Measurements from ENCODE around the gene NHS.

NHS gene

GRCh38 chrX:17390419-17390850 lies 15.4 kb downstream of the NHS start:
- no peak overlapping the region for H3K4me3 ChIP-seq (ENCODE audit: low read length)
- H4K5ac ChIP-seq (ENCODE audit: low read length): no peak overlapping the region
- H3K9ac ChIP-seq (ENCODE audit: low read length): no peak overlapping the region
- H3K23ac ChIP-seq (ENCODE audit: low read length): no peak overlapping the region
- H3K79me2 ChIP-seq (ENCODE audit: control insufficient read depth, insufficient read depth, low read length): no peaks in the 10 kb centered on the region
- H4K8ac ChIP-seq (ENCODE audit: low read depth, low read length): no peak overlapping the region
- no peaks in the 10 kb centered on the region for H3K4me1 ChIP-seq (ENCODE audit: control insufficient read depth, low read depth, low read length)
- H2BK120ac ChIP-seq (ENCODE audit: low read depth, low read length): no peak overlapping the region
- no peak overlapping the region for H3K27ac ChIP-seq (ENCODE audit: low read depth, low read length)
- no peak overlapping the region for H3K18ac ChIP-seq (ENCODE audit: low read length)
- no peaks in the 10 kb centered on the region for H3K36me3 ChIP-seq (ENCODE audit: control insufficient read depth, insufficient read depth, low read length)
- no peak overlapping the region for H2BK5ac ChIP-seq (ENCODE audit: low read length)
- no peak overlapping the region for H3K4ac ChIP-seq (ENCODE audit: low read depth, low read length)
- no peak overlapping the region for H3K56ac ChIP-seq (ENCODE audit: low read length)
- H2BK15ac ChIP-seq (replicated peaks; ENCODE audit: low read depth): no peak overlapping the region
- H2AK5ac ChIP-seq (ENCODE audit: low read length): no peak overlapping the region
- WGBS (ENCODE audit: extremely low coverage, insufficient coverage, low lambda C conversion rate): no CpG with 5 or more reads among the region's 5 CpGs
- no peaks in the 10 kb centered on the region for H3K27me3 ChIP-seq (ENCODE audit: insufficient read depth, low read length, poor library complexity)
- H3K79me1 ChIP-seq (ENCODE audit: low read length): no peaks in the 10 kb centered on the region
- no peak overlapping the region for H3K4me2 ChIP-seq (ENCODE audit: low read length)
- no peak for DNase-seq

- Histone ChIP-seq H3K4me1 (ENCODE audit: control insufficient read depth, low read depth, low read length) (no peaks in the 10 kb centered on the region), H2BK120ac (ENCODE audit: low read depth, low read length) (no peak overlapping the region), H4K8ac (ENCODE audit: low read depth, low read length) (no peak overlapping the region), H3K79me2 (ENCODE audit: control insufficient read depth, insufficient read depth, low read length) (no peaks in the 10 kb centered on the region), H2AK5ac (ENCODE audit: low read length) (no peak overlapping the region), H3K27ac (ENCODE audit: low read depth, low read length) (no peak overlapping the region), H3K4ac (ENCODE audit: low read depth, low read length) (no peak overlapping the region), H3K56ac (ENCODE audit: low read length) (no peak overlapping the region), H3K36me3 (ENCODE audit: control insufficient read depth, insufficient read depth, low read length) (no peaks in the 10 kb centered on the region), H4K5ac (ENCODE audit: low read length) (no peak overlapping the region), H2BK15ac (replicated peaks; ENCODE audit: low read depth) (no peak overlapping the region), H3K27me3 (ENCODE audit: insufficient read depth, low read length, poor library complexity) (no peaks in the 10 kb centered on the region), H3K79me1 (ENCODE audit: low read length) (no peaks in the 10 kb centered on the region), H3K23ac (ENCODE audit: low read length) (no peak overlapping the region), H3K18ac (ENCODE audit: low read length) (no peak overlapping the region), H2BK5ac (ENCODE audit: low read length) (no peak overlapping the region), H3K9ac (ENCODE audit: low read length) (no peak overlapping the region), H3K4me2 (ENCODE audit: low read length) (no peak overlapping the region), H3K4me3 (ENCODE audit: low read length) (no peak overlapping the region)
- no peak for DNase-seq
- no CpG with 5 or more reads among the region's 1 CpG for WGBS (ENCODE audit: extremely low coverage, insufficient coverage, low lambda C conversion rate)
Observed at GRCh38 chrX:17395154-17395553, 20.2 kb downstream of the NHS start.

- H3K36me3 ChIP-seq (ENCODE audit: control insufficient read depth, insufficient read depth, low read length): no peaks in the 10 kb centered on the region
- no CpG with 5 or more reads among the region's 2 CpGs for WGBS (ENCODE audit: extremely low coverage, insufficient coverage, low lambda C conversion rate)
- no peak overlapping the region for H3K18ac ChIP-seq (ENCODE audit: low read length)
- H3K4me1 ChIP-seq (ENCODE audit: control insufficient read depth, low read depth, low read length): no peaks in the 10 kb centered on the region
- no peak overlapping the region for H3K4me3 ChIP-seq (ENCODE audit: low read length)
- peak; percentile 45 for DNase-seq
- no peak overlapping the region for H2BK15ac ChIP-seq (replicated peaks; ENCODE audit: low read depth)
- H3K27ac ChIP-seq (ENCODE audit: low read depth, low read length): no peak overlapping the region
- H3K23ac ChIP-seq (ENCODE audit: low read length): no peak overlapping the region
- H3K27me3 ChIP-seq (ENCODE audit: insufficient read depth, low read length, poor library complexity): no peaks in the 10 kb centered on the region
- no peak overlapping the region for H2AK5ac ChIP-seq (ENCODE audit: low read length)
- H3K79me2 ChIP-seq (ENCODE audit: control insufficient read depth, insufficient read depth, low read length): no peaks in the 10 kb centered on the region
- no peak overlapping the region for H4K8ac ChIP-seq (ENCODE audit: low read depth, low read length)
- no peak overlapping the region for H2BK120ac ChIP-seq (ENCODE audit: low read depth, low read length)
- H3K4me2 ChIP-seq (ENCODE audit: low read length): no peak overlapping the region
- H3K79me1 ChIP-seq (ENCODE audit: low read length): no peaks in the 10 kb centered on the region
- H3K56ac ChIP-seq (ENCODE audit: low read length): no peak overlapping the region
- H3K4ac ChIP-seq (ENCODE audit: low read depth, low read length): no peak overlapping the region
- no peak overlapping the region for H3K9ac ChIP-seq (ENCODE audit: low read length)
- H4K5ac ChIP-seq (ENCODE audit: low read length): no peak overlapping the region
- no peak overlapping the region for H2BK5ac ChIP-seq (ENCODE audit: low read length)
Observed at GRCh38 chrX:17397074-17397473, 22.1 kb downstream of the NHS start.

GRCh38 chrX:17403189-17403691 lies 28.2 kb downstream of the NHS start:
- H2AK5ac ChIP-seq (ENCODE audit: low read length): no peak overlapping the region

GRCh38 chrX:17403972-17404371 lies 29.0 kb downstream of the NHS start:
- Histone ChIP-seq H3K27me3 (ENCODE audit: insufficient read depth, low read length, poor library complexity) (no peaks in the 10 kb centered on the region), H2BK120ac (ENCODE audit: low read depth, low read length) (no peak overlapping the region), H2BK5ac (ENCODE audit: low read length) (no peak overlapping the region), H3K27ac (ENCODE audit: low read depth, low read length) (no peak overlapping the region), H3K79me1 (ENCODE audit: low read length) (no peaks in the 10 kb centered on the region), H2BK15ac (replicated peaks; ENCODE audit: low read depth) (no peak overlapping the region), H3K18ac (ENCODE audit: low read length) (no peak overlapping the region), H3K4me1 (ENCODE audit: control insufficient read depth, low read depth, low read length) (no peaks in the 10 kb centered on the region), H4K8ac (ENCODE audit: low read depth, low read length) (no peak overlapping the region), H3K36me3 (ENCODE audit: control insufficient read depth, insufficient read depth, low read length) (no peaks in the 10 kb centered on the region), H3K79me2 (ENCODE audit: control insufficient read depth, insufficient read depth, low read length) (no peaks in the 10 kb centered on the region), H4K5ac (ENCODE audit: low read length) (no peak overlapping the region), H3K4me3 (ENCODE audit: low read length) (no peak overlapping the region), H3K4ac (ENCODE audit: low read depth, low read length) (no peak overlapping the region), H2AK5ac (ENCODE audit: low read length) (no peak overlapping the region), H3K56ac (ENCODE audit: low read length) (no peak overlapping the region), H3K4me2 (ENCODE audit: low read length) (no peak overlapping the region), H3K23ac (ENCODE audit: low read length) (no peak overlapping the region), H3K9ac (ENCODE audit: low read length) (no peak overlapping the region)
- DNase-seq: no peak
- no CpG with 5 or more reads among the region's 3 CpGs for WGBS (ENCODE audit: extremely low coverage, insufficient coverage, low lambda C conversion rate)

More at GRCh38 chrX:17403189-17403691, 28.2 kb downstream of the NHS start:
- H3K27me3 ChIP-seq (ENCODE audit: insufficient read depth, low read length, poor library complexity): no peaks in the 10 kb centered on the region
- no peak overlapping the region for H3K4me2 ChIP-seq (ENCODE audit: low read length)
- H3K23ac ChIP-seq (ENCODE audit: low read length): no peak overlapping the region
- H3K79me1 ChIP-seq (ENCODE audit: low read length): no peaks in the 10 kb centered on the region
- H2BK5ac ChIP-seq (ENCODE audit: low read length): no peak overlapping the region
- no peak overlapping the region for H3K27ac ChIP-seq (ENCODE audit: low read depth, low read length)
- H3K56ac ChIP-seq (ENCODE audit: low read length): no peak overlapping the region
- no peak overlapping the region for H3K9ac ChIP-seq (ENCODE audit: low read length)
- no peak overlapping the region for H4K5ac ChIP-seq (ENCODE audit: low read length)
- no peak overlapping the region for H2BK15ac ChIP-seq (replicated peaks; ENCODE audit: low read depth)
- H3K4ac ChIP-seq (ENCODE audit: low read depth, low read length): no peak overlapping the region
- DNase-seq: no peak
- H3K36me3 ChIP-seq (ENCODE audit: control insufficient read depth, insufficient read depth, low read length): no peaks in the 10 kb centered on the region
- H4K8ac ChIP-seq (ENCODE audit: low read depth, low read length): no peak overlapping the region
- no peak overlapping the region for H3K4me3 ChIP-seq (ENCODE audit: low read length)
- H3K4me1 ChIP-seq (ENCODE audit: control insufficient read depth, low read depth, low read length): no peaks in the 10 kb centered on the region
- H2BK120ac ChIP-seq (ENCODE audit: low read depth, low read length): no peak overlapping the region
- no peak overlapping the region for H3K18ac ChIP-seq (ENCODE audit: low read length)
- no CpG with 5 or more reads among the region's 2 CpGs for WGBS (ENCODE audit: extremely low coverage, insufficient coverage, low lambda C conversion rate)
- no peaks in the 10 kb centered on the region for H3K79me2 ChIP-seq (ENCODE audit: control insufficient read depth, insufficient read depth, low read length)

- H3K27me3 ChIP-seq (ENCODE audit: insufficient read depth, low read length, poor library complexity): no peaks in the 10 kb centered on the region
- no peak overlapping the region for H4K5ac ChIP-seq (ENCODE audit: low read length)
- DNase-seq: peak; percentile 54
- no peaks in the 10 kb centered on the region for H3K36me3 ChIP-seq (ENCODE audit: control insufficient read depth, insufficient read depth, low read length)
- H3K79me2 ChIP-seq (ENCODE audit: control insufficient read depth, insufficient read depth, low read length): no peaks in the 10 kb centered on the region
- H3K56ac ChIP-seq (ENCODE audit: low read length): no peak overlapping the region
- no peak overlapping the region for H3K27ac ChIP-seq (ENCODE audit: low read depth, low read length)
- H4K8ac ChIP-seq (ENCODE audit: low read depth, low read length): no peak overlapping the region
- no peak overlapping the region for H3K18ac ChIP-seq (ENCODE audit: low read length)
- no peak overlapping the region for H3K9ac ChIP-seq (ENCODE audit: low read length)
- H3K4me1 ChIP-seq (ENCODE audit: control insufficient read depth, low read depth, low read length): peaks cover 1% of the 10 kb centered on the region
- H3K4ac ChIP-seq (ENCODE audit: low read depth, low read length): no peak overlapping the region
- H2BK15ac ChIP-seq (replicated peaks; ENCODE audit: low read depth): no peak overlapping the region
- no peak overlapping the region for H2AK5ac ChIP-seq (ENCODE audit: low read length)
- H2BK120ac ChIP-seq (ENCODE audit: low read depth, low read length): no peak overlapping the region
- H3K4me3 ChIP-seq (ENCODE audit: low read length): no peak overlapping the region
- H3K4me2 ChIP-seq (ENCODE audit: low read length): no peak overlapping the region
- H3K23ac ChIP-seq (ENCODE audit: low read length): no peak overlapping the region
- no CpG with 5 or more reads among the region's 5 CpGs for WGBS (ENCODE audit: extremely low coverage, insufficient coverage, low lambda C conversion rate)
- no peaks in the 10 kb centered on the region for H3K79me1 ChIP-seq (ENCODE audit: low read length)
- H2BK5ac ChIP-seq (ENCODE audit: low read length): no peak overlapping the region
Observed at GRCh38 chrX:17405225-17405969, 30.4 kb downstream of the NHS start.
